Liver (tissue), 9 donors: ENCODE data around the gene TM9SF2. TPM values are rescaled to one million over a fixed set of nuclear protein-coding genes. Genes with fewer than 3 reads are reported as not detected.

ENCODE experiments used
- DNase-seq: peaks from one replicate; pipeline ENCODE4 v3.0.0-alpha.2; 2017; ENCODE audit warnings: low spot score
- H3K27ac ChIP-seq, 2 donors: one replicate each; pipeline ENCODE4 v1.7.0; 2013; ENCODE audit warnings: inconsistent platforms in 2 of 2, low read length in 2 of 2, control low read depth in 1 of 2, low read depth in 1 of 2, mild to moderate bottlenecking in 1 of 2
- H3K27me3 ChIP-seq, 4 donors: one replicate each; pipeline versions ENCODE4 v1.6.1 to v1.7.0; 2013; ENCODE audit warnings: low read length in 3 of 4, inconsistent platforms in 1 of 4, mild to moderate bottlenecking in 1 of 4, moderate library complexity in 1 of 4; ENCODE audit not compliant: control insufficient read depth in 4 of 4, insufficient read depth in 4 of 4
- H3K36me3 ChIP-seq, 4 donors: one replicate each; pipeline versions ENCODE4 v1.6.1 to v1.7.0; 2013; ENCODE audit warnings: low read length in 3 of 4, mild to moderate bottlenecking in 3 of 4, low read depth in 1 of 4, moderate library complexity in 1 of 4; ENCODE audit not compliant: control insufficient read depth in 4 of 4, insufficient read depth in 3 of 4
- H3K4me1 ChIP-seq, 4 donors: one replicate each; pipeline versions ENCODE4 v1.6.1 to v1.7.0; 2013; ENCODE audit warnings: low read length in 3 of 4, mild to moderate bottlenecking in 3 of 4, moderate library complexity in 1 of 4; ENCODE audit not compliant: control insufficient read depth in 4 of 4, insufficient read depth in 4 of 4
- H3K4me3 ChIP-seq, 3 donors: one replicate each; pipeline versions ENCODE4 v1.6.1 to v1.7.0; 2013; ENCODE audit warnings: low read length in 3 of 3, control low read depth in 1 of 3, low read depth in 1 of 3, mild to moderate bottlenecking in 1 of 3
- H3K9ac ChIP-seq, 2 donors: one replicate each; pipeline ENCODE4 v1.7.0; 2013; ENCODE audit warnings: low read length in 2 of 2, mild to moderate bottlenecking in 2 of 2, moderate library complexity in 2 of 2, control low read depth in 1 of 2, low read depth in 1 of 2
- H3K9me3 ChIP-seq, 4 donors: one replicate each; pipeline versions ENCODE4 v1.6.1 to v1.7.0; 2013; ENCODE audit warnings: low read length in 3 of 4; ENCODE audit not compliant: control insufficient read depth in 4 of 4
- ATF3 ChIP-seq: IDR thresholded peaks from 2 replicates; pipeline ENCODE4 v1.6.1; 2016; ENCODE audit warnings: antibody characterized with exemption
- EGR1 ChIP-seq, 2 donors: IDR thresholded peaks; 2 replicates each; pipeline ENCODE4 v1.6.1; 2016 to 2018; ENCODE audit warnings: antibody characterized with exemption in 2 of 2, low read depth in 2 of 2
- FOXA1 ChIP-seq: IDR thresholded peaks from 2 replicates; pipeline ENCODE4 v1.6.1; 2016; ENCODE audit warnings: antibody characterized with exemption
- FOXA2 ChIP-seq: IDR thresholded peaks from 2 replicates; pipeline ENCODE4 v1.6.1; 2016; ENCODE audit warnings: antibody characterized with exemption
- GABPA ChIP-seq, 2 donors: IDR thresholded peaks in 1 of 2; conservative IDR thresholded peaks in 1 of 2; 2 replicates each; pipeline ENCODE4 v1.6.1; 2016; ENCODE audit warnings: antibody characterized with exemption in 2 of 2, mild to moderate bottlenecking in 1 of 2, moderate library complexity in 1 of 2
- HNF4A ChIP-seq, 2 donors: conservative IDR thresholded peaks; 2 replicates each; pipeline ENCODE4 v1.6.1; 2016; ENCODE audit warnings: antibody characterized with exemption in 2 of 2, mild to moderate bottlenecking in 2 of 2
- HNF4G ChIP-seq: IDR thresholded peaks from 2 replicates; pipeline ENCODE4 v1.6.1; 2016; ENCODE audit warnings: antibody characterized with exemption
- RAD21 ChIP-seq, 2 donors: IDR thresholded peaks; 2 replicates each; pipeline ENCODE4 v1.6.1; 2016; ENCODE audit warnings: antibody characterized with exemption in 2 of 2, mild to moderate bottlenecking in 2 of 2
- RXRA ChIP-seq, 2 donors: IDR thresholded peaks; 2 replicates each; pipeline ENCODE4 v1.6.1; 2017 to 2018; ENCODE audit warnings: antibody characterized with exemption in 2 of 2, mild to moderate bottlenecking in 1 of 2
- SP1 ChIP-seq: IDR thresholded peaks from 2 replicates; pipeline ENCODE4 v1.6.1; 2018; ENCODE audit warnings: antibody characterized with exemption, mild to moderate bottlenecking
- TAF1 ChIP-seq: conservative IDR thresholded peaks from 2 replicates; pipeline ENCODE4 v1.6.1; 2016; ENCODE audit warnings: antibody characterized with exemption, mild to moderate bottlenecking
- YY1 ChIP-seq: IDR thresholded peaks from 2 replicates; pipeline ENCODE4 v1.6.1; 2016; ENCODE audit warnings: antibody characterized with exemption, mild to moderate bottlenecking
- WGBS: extraction: QIAGEN DNeasy Blood & Tissue Kit; methylation state at CpG from one replicate; pipeline ENCODE4 v1.1.7; 2013; 5-methylcytosine and 5-hydroxymethylcytosine counted together
- polyA plus RNA-seq, 2 donors: library from polyadenylated mRNA; stranded (reverse) in 1 of 2; unstranded in 1 of 2; fragments of 200-250 nt in 1 of 2; fragments of >200 nt in 1 of 2; fragmentation: Nextera tagmentation in 1 of 2; extraction: Ambion mirVana in 1 of 2; gene quantifications; one replicate each; pipeline versions ENCODE4 v1.2.1 to v1.2.3, GENCODE V29; 2013 to 2015
- total RNA-seq, 2 donors: library from RNA; depleted of rRNA; stranded (reverse); fragments of >200 nt; gene quantifications; one replicate each; pipeline ENCODE4 v1.2.3, GENCODE V29; 2014
- TF ChIP-seq, protein P1 (sequence below): IDR thresholded peaks from 2 replicates; pipeline ENCODE4 v1.6.1; 2016; ENCODE audit warnings: antibody characterized with exemption, mild to moderate bottlenecking
- TF ChIP-seq, protein P2 (sequence below): IDR thresholded peaks from 2 replicates; pipeline ENCODE4 v1.6.1; 2016; ENCODE audit warnings: antibody characterized with exemption
- TF ChIP-seq, protein P3 (sequence below): IDR thresholded peaks from 2 replicates; pipeline ENCODE4 v1.6.1; 2016; ENCODE audit warnings: antibody characterized with exemption
- donor health status: healthy.
- donor health status: healthy.
- donor health status: healthy.
- donor health status: healthy.
- donor health status: healthy.

TM9SF2 gene
- total and polyA plus RNA-seq, 4 donors: 70.2 to 112 (median 99.0) TPM

DNA sequence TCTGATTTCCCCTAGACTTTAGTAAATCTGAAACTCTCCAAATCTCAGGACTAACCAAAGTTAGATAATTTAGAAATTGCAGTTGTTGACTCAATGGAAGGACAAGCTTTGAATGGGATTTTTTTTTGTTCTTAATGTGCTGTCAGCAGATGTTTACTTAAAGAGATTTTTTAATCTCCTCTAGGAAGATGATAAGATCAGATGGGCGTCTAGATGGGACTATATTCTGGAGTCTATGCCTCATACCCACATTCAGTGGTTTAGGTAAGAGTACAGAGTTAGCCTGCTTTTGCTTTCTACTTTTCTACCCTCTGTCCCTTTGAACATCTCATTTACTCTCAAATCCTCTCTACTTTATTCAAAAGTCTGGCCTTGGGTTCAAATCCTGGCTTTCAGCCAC, 39.3 kb downstream of the TM9SF2 start (continued):
- TF ChIP-seq, protein P1, sequence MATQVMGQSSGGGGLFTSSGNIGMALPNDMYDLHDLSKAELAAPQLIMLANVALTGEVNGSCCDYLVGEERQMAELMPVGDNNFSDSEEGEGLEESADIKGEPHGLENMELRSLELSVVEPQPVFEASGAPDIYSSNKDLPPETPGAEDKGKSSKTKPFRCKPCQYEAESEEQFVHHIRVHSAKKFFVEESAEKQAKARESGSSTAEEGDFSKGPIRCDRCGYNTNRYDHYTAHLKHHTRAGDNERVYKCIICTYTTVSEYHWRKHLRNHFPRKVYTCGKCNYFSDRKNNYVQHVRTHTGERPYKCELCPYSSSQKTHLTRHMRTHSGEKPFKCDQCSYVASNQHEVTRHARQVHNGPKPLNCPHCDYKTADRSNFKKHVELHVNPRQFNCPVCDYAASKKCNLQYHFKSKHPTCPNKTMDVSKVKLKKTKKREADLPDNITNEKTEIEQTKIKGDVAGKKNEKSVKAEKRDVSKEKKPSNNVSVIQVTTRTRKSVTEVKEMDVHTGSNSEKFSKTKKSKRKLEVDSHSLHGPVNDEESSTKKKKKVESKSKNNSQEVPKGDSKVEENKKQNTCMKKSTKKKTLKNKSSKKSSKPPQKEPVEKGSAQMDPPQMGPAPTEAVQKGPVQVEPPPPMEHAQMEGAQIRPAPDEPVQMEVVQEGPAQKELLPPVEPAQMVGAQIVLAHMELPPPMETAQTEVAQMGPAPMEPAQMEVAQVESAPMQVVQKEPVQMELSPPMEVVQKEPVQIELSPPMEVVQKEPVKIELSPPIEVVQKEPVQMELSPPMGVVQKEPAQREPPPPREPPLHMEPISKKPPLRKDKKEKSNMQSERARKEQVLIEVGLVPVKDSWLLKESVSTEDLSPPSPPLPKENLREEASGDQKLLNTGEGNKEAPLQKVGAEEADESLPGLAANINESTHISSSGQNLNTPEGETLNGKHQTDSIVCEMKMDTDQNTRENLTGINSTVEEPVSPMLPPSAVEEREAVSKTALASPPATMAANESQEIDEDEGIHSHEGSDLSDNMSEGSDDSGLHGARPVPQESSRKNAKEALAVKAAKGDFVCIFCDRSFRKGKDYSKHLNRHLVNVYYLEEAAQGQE: no peak
- TF ChIP-seq, protein P2, sequence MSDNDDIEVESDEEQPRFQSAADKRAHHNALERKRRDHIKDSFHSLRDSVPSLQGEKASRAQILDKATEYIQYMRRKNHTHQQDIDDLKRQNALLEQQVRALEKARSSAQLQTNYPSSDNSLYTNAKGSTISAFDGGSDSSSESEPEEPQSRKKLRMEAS: no peak
- no peak for TF ChIP-seq YY1

DNA sequence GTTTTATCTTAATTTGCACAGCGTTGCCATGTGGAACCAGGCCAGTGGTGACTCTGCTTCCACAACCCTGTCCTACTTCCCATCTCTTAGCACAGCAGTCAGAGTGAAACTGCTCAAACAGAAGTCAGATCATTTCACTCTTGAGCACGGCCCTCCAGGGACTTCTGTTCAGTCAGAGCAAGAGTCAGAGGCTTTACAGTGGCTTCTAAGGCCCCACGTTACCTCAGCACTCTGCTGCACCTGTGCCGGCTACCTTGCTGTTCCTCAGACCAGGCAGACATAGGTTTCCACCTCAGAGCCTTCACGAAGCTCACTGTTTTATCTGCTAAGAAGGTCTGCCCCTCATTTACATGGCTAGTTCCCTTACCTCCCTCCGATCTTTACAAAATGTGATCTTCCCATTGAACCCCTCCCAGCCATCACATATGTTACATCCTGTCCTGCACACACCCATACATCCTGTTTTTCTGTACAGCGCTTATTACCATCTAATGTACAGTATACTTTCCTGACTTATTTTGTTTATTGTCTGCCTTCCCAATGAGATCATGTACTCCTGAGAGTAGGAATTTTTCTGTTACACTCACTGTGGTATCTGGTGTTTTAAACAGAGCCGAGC, 41.6 kb downstream of the TM9SF2 start:
- H3K27ac ChIP-seq: no peak overlapping the region
- peaks cover 6 to 44% (median 31%) of the 10 kb centered on the region in 4 donors for H3K36me3 ChIP-seq
- TF ChIP-seq RXRA (IDR thresholded peaks at IDR 0.05) (no peak), GABPA (IDR thresholded peaks at IDR 0.05 in 1 of 2, conservative IDR thresholded peaks at IDR 0.05 in 1 of 2) (no peak), RAD21 (IDR thresholded peaks at IDR 0.05) (no peak), HNF4G (no peak), EGR1 (IDR thresholded peaks at IDR 0.05; ENCODE audit: low read depth in 2 of 2) (no peak), FOXA1 (no peak), ATF3 (no peak), HNF4A (conservative IDR thresholded peaks at IDR 0.05) (no peak)
- no peak for DNase-seq
- H3K9ac ChIP-seq: no peak overlapping the region
- no peaks in the 10 kb centered on the region for H3K27me3 ChIP-seq
- H3K4me1 ChIP-seq: peaks cover 2 to 13% (median 5%) of the 10 kb centered on the region in 4 donors
- H3K9me3 ChIP-seq: no peaks in the 10 kb centered on the region
- no peak overlapping the region for H3K4me3 ChIP-seq
- 82% methylated on average over 8 of the region's 8 CpGs for WGBS

DNA sequence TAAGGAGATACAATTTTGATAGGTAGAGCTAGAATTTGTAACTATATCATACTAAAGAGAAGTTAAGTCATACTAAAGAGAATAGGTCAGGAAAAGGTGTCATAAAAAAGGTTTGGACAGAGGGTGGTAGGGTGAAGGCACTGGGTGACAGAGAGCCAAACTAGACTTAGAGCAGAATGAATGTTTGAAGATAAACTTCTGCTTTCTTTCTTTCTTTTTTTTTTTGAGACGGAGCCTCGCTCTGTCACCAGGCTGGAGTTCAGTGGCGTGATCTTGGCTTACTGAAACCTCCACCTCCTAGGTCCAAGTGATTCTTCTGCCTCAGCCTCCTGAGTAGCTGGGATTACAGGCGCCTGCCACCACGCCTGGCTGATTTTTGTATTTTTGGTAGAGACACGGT, 44.1 kb downstream of the TM9SF2 start:
- Histone ChIP-seq H3K4me3 (no peak overlapping the region), H3K4me1 (peaks cover 3 to 16% (median 7%) of the 10 kb centered on the region in 4 donors), H3K27me3 (no peaks in the 10 kb centered on the region), H3K36me3 (peaks cover 4 to 47% (median 33%) of the 10 kb centered on the region in 4 donors), H3K27ac (no peak overlapping the region), H3K9ac (no peak overlapping the region), H3K9me3 (no peaks in the 10 kb centered on the region)
- no peak for TF ChIP-seq FOXA2
- no peak for TF ChIP-seq GABPA (IDR thresholded peaks at IDR 0.05 in 1 of 2, conservative IDR thresholded peaks at IDR 0.05 in 1 of 2)
- no peak for TF ChIP-seq FOXA1
- DNase-seq: no peak
- WGBS: 90% methylated on average over 6 of the region's 6 CpGs

DNA sequence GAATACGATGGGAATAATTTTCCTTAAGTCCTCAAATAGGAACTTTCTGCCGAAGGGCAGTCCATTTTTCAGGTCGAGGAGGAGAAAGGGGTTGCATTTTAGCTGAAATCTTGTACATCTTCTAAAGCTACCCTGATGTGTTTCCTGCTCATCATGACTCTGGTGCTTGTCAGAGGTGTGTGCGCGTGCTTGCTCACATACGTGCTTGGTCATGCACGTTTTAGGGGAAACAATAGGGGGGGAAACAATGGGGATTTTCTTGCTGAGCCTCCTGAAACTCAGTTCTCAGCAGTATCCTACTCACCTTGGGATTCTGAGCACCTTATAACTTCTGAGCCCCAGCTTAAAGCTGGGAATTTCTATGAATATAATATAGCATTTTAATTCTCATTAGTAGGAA, 44.7 kb downstream of the TM9SF2 start:
- Histone ChIP-seq H3K4me1 (peaks cover 3 to 16% (median 7%) of the 10 kb centered on the region in 4 donors), H3K27me3 (no peaks in the 10 kb centered on the region), H3K9ac (no peak overlapping the region), H3K4me3 (no peak overlapping the region), H3K27ac (no peak overlapping the region), H3K9me3 (no peaks in the 10 kb centered on the region), H3K36me3 (peaks cover 4 to 47% (median 34%) of the 10 kb centered on the region in 4 donors)
- TF ChIP-seq FOXA1 (no peak), RXRA (IDR thresholded peaks at IDR 0.05) (no peak), TAF1 (no peak), FOXA2 (no peak), SP1 (no peak)
- TF ChIP-seq, protein P2: no peak
- TF ChIP-seq, protein P3, sequence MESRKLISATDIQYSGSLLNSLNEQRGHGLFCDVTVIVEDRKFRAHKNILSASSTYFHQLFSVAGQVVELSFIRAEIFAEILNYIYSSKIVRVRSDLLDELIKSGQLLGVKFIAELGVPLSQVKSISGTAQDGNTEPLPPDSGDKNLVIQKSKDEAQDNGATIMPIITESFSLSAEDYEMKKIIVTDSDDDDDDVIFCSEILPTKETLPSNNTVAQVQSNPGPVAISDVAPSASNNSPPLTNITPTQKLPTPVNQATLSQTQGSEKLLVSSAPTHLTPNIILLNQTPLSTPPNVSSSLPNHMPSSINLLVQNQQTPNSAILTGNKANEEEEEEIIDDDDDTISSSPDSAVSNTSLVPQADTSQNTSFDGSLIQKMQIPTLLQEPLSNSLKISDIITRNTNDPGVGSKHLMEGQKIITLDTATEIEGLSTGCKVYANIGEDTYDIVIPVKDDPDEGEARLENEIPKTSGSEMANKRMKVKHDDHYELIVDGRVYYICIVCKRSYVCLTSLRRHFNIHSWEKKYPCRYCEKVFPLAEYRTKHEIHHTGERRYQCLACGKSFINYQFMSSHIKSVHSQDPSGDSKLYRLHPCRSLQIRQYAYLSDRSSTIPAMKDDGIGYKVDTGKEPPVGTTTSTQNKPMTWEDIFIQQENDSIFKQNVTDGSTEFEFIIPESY: no peak
- no peak for DNase-seq
- 95% methylated on average over 7 of the region's 7 CpGs for WGBS
